Suprapubic skin (tissue), 4 donors: ENCODE results near the gene PDHX. TPM values are rescaled to one million over a fixed set of nuclear protein-coding genes. Genes with fewer than 3 reads are reported as not detected.

Source experiments
- DNase-seq, 2 donors: peaks; one replicate each; pipeline ENCODE4 v3.0.0-alpha.2; 2019; ENCODE audit warnings: low spot score in 2 of 2
- H3K27ac ChIP-seq: fragments of 200-600 bp; sonication (generic); one replicate; pipeline ENCODE4 v1.5.1; 2019
- H3K27me3 ChIP-seq: fragments of 200-600 bp; sonication (generic); one replicate; pipeline ENCODE4 v1.5.1; 2019
- H3K36me3 ChIP-seq: fragments of 200-600 bp; sonication (generic); one replicate; pipeline ENCODE4 v1.5.1; 2019
- H3K4me1 ChIP-seq: fragments of 200-600 bp; sonication (generic); one replicate; pipeline ENCODE4 v1.5.1; 2019
- H3K4me3 ChIP-seq: fragments of 200-600 bp; sonication (generic); one replicate; pipeline ENCODE4 v1.5.1; 2019; ENCODE audit warnings: mild to moderate bottlenecking
- H3K9me3 ChIP-seq: fragments of 200-600 bp; sonication (generic); one replicate; pipeline ENCODE4 v1.5.1; 2019
- CTCF ChIP-seq, 2 donors: fragments of 200-600 bp in 1 of 2; fragments of 450-650 bp in 1 of 2; sonication (generic) in 1 of 2; IDR thresholded peaks; one replicate each; pipeline ENCODE4 v1.5.1; 2016 to 2019; ENCODE audit warnings: antibody characterized with exemption in 2 of 2, mild to moderate bottlenecking in 1 of 2, moderate library complexity in 1 of 2
- EP300 ChIP-seq: sonication (generic); formaldehyde crosslinking; IDR thresholded peaks from one replicate; pipeline ENCODE4 v1.6.1; 2017; ENCODE audit warnings: antibody characterized with exemption
- POLR2A ChIP-seq, 2 donors: fragments of 450-650 bp; IDR thresholded peaks; one replicate each; pipeline ENCODE4 v1.6.1; 2017; ENCODE audit warnings: antibody characterized with exemption in 2 of 2, mild to moderate bottlenecking in 2 of 2, moderate library complexity in 2 of 2
- POLR2AphosphoS5 ChIP-seq, 3 donors: sonication (generic); formaldehyde crosslinking; IDR thresholded peaks; one replicate each; pipeline ENCODE4 v1.6.1; 2017; ENCODE audit warnings: antibody characterized with exemption in 3 of 3
- WGBS: methylation state at CpG from one replicate; pipeline ENCODE4 v1.1.5; 2018; 5-methylcytosine and 5-hydroxymethylcytosine counted together
- total RNA-seq, 4 donors: library from RNA; depleted of rRNA; stranded (reverse); fragments of >200 nt; gene quantifications; one replicate each; pipeline ENCODE4 v1.1.0, GENCODE V29; 2016

Gene PDHX
- total RNA-seq, 4 donors from 2014 or later, result 19.7 to 37.7 (median 23.8) TPM

DNA sequence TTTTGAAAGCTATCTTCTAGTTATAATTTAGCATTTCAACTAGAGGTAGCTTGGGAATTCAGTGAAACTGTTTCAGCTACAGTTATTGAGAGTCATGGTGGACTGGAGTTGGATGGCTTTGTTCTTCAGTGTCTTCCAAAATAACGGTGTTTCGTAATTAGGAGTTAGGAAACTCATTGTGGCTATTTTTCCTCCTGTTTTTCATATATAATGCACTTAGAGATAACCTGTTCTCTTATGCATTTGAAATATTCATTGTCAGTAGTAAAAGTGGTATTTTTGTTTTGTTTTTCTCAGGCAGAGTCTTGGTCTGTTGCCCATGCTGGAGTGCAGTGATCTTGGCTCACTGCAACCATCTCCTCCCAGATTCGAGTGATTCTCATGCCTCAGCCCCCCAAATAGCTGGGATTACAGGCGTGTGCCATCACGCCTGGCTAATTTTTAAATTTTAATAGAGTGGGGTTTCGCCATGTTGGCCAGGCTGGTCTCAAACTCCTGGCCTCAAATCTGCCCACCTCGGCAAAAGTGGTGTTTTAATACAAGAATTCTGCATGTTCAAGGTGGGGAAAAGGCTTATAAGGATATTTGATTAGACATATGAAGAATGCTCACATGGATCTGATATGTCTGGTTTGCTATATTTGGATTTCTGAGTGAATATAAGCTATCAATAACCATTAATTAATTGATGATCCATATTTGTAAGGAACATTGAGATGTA, 12.7 kb downstream of the PDHX start:
- 80% methylated on average over 7 of the region's 7 CpGs for WGBS
- H3K4me1 ChIP-seq, result peaks cover 18% of the 10 kb centered on the region
- no peaks in the 10 kb centered on the region for H3K9me3 ChIP-seq

GRCh38 chr11:34929794-34930763, 13.7 kb downstream of the PDHX start:
- DNase-seq, result no peak
- Histone ChIP-seq H3K4me3 (no peak overlapping the region), H3K27ac (no peak overlapping the region), H3K9me3 (no peaks in the 10 kb centered on the region), H3K27me3 (no peaks in the 10 kb centered on the region), H3K36me3 (peaks cover 15% of the 10 kb centered on the region), H3K4me1 (peaks cover 18% of the 10 kb centered on the region)
- 91% methylated on average over 11 of the region's 11 CpGs for WGBS
- TF ChIP-seq POLR2A (IDR thresholded peaks at IDR 0.05), result no peak
- TF ChIP-seq EP300, result no peak
- TF ChIP-seq POLR2AphosphoS5 (IDR thresholded peaks at IDR 0.05), result no peak
- no peak for TF ChIP-seq CTCF (IDR thresholded peaks at IDR 0.05)

More for the DNA sequence above, 12.7 kb downstream of the PDHX start:
- no peak for DNase-seq
- H3K27me3 ChIP-seq, result no peaks in the 10 kb centered on the region
- H3K4me3 ChIP-seq, result no peak overlapping the region
- H3K27ac ChIP-seq, result no peak overlapping the region
- TF ChIP-seq POLR2A (IDR thresholded peaks at IDR 0.05), result no peak
- TF ChIP-seq CTCF (IDR thresholded peaks at IDR 0.05), result no peak
- no peak for TF ChIP-seq EP300
- TF ChIP-seq POLR2AphosphoS5 (IDR thresholded peaks at IDR 0.05), result no peak
- H3K36me3 ChIP-seq, result peaks cover 15% of the 10 kb centered on the region

- 80% methylated on average over 6 of the region's 6 CpGs for WGBS
Observed at GRCh38 chr11:34936945-34937629, 20.7 kb downstream of the PDHX start.

DNA sequence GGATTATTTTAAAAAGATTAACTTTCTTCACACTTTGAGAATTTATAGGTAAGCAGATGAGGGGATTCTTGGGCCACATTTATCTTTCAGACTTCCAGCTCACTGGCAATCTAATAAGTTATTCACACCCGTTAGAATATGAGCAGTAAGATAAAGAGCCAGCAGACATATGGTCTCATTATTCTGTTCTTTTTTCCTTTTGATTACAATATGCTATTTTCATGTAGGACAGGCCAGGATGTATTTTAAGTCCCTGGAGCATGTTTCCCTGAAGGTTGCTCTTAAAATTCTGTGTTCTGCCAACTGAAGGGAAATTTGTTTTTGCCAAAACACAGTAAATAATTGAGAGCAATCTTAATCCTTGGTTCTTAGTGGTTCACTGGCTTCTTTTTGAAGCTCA, 22.2 kb downstream of the PDHX start:
- Histone ChIP-seq H3K27ac (no peak overlapping the region), H3K27me3 (no peaks in the 10 kb centered on the region), H3K4me3 (no peak overlapping the region), H3K9me3 (no peaks in the 10 kb centered on the region), H3K4me1 (no peaks in the 10 kb centered on the region), H3K36me3 (peaks cover 9% of the 10 kb centered on the region)
- WGBS, result 63% methylated on average over 1 of the region's 1 CpG
- no peak for DNase-seq
- TF ChIP-seq CTCF (IDR thresholded peaks at IDR 0.05) (no peak), EP300 (no peak), POLR2A (IDR thresholded peaks at IDR 0.05) (no peak), POLR2AphosphoS5 (IDR thresholded peaks at IDR 0.05) (no peak)

More at GRCh38 chr11:34936945-34937629, 20.7 kb downstream of the PDHX start:
- DNase-seq, result no peak
- H3K27ac ChIP-seq, result no peak overlapping the region
- no peak overlapping the region for H3K4me3 ChIP-seq
- no peaks in the 10 kb centered on the region for H3K27me3 ChIP-seq
- H3K36me3 ChIP-seq, result peaks cover 22% of the 10 kb centered on the region
- no peaks in the 10 kb centered on the region for H3K9me3 ChIP-seq
- no peaks in the 10 kb centered on the region for H3K4me1 ChIP-seq
- TF ChIP-seq POLR2AphosphoS5 (IDR thresholded peaks at IDR 0.05) (no peak), CTCF (IDR thresholded peaks at IDR 0.05) (no peak), POLR2A (IDR thresholded peaks at IDR 0.05) (no peak), EP300 (no peak)
